Measurements from ENCODE around the gene HS6ST1.
A peak's percentile ranks its signal among the peaks of the same experiment; 100 is the strongest.

The HS6ST1 gene

DNA sequence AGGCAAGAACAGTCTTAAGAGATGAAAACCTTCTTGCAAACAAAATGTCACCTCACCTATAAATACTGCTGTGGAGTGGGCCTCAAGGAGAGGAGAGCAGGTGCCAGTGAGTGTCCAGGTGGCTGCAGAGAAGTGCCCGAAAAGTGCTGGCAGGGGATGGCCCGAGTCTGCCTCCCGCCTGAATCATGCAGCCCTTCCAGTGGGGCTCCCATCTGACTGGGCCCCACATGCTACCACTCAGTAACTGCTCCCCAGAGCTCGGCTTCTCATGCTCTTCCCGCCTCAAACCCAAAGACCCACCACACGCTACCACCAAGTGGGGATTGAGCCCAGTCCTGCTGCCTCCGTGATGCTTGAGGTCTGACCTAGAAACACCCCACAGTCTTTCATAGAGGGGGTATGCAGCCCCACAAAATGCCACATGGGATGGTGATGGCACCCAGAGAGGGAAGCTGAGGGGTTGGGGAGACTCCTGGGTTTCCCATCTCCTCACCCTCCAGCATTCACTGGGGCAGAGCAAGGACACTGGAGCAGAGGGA, 7.4 kb downstream of the HS6ST1 start:
- no peak for DNase-seq

DNA sequence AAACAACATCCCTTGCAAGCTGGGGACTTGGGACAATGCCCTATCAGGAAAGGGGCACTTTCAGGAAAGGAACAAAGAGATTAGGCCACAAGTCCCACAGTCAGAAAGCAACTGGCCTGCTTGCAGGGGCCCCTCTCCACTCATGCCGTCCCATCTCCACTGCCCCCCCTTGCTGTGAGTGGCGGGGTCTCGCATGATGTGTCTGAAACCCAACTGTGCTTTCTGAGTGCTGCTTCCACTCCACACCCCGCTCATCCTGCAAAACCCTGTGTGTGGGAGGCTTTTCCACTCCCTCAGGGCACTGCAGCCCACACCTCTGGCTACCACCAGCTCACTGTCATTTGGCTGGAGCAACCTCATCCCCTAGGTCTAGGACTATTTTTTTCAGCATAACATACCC, 7.9 kb downstream of the HS6ST1 start:
- DNase-seq, result no peak

DNA sequence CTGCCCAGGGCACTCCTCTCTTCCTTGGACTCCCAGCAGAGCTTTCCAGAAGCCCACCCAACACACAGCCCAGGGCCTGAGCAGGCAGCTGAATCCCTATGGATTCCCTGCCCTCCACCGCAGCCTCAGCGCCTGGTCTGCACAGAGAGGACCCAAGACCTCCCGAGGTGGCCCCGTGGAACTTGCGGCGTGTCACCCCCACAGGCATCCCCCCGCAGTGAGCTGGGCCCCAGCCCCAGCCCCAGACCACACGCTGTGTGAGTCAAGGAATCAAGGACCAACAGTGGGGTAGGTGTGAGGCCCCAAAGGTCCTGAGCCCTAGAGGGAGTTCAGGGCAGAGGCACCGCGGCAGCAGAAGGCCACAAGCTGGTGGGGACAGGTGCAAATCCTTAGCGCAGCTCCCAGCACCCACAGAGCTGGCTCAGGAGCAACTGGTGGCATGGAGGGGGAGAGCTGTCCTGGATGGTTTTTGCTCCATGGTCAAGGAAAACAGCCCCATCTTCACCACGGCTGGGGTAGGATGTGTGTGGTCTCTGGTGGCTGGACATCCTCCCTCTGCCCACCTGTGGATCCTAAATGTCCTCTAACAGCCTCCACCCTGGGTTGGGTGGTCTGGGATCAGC, 8.5 kb downstream of the HS6ST1 start:
- DNase-seq, result no peak

DNA sequence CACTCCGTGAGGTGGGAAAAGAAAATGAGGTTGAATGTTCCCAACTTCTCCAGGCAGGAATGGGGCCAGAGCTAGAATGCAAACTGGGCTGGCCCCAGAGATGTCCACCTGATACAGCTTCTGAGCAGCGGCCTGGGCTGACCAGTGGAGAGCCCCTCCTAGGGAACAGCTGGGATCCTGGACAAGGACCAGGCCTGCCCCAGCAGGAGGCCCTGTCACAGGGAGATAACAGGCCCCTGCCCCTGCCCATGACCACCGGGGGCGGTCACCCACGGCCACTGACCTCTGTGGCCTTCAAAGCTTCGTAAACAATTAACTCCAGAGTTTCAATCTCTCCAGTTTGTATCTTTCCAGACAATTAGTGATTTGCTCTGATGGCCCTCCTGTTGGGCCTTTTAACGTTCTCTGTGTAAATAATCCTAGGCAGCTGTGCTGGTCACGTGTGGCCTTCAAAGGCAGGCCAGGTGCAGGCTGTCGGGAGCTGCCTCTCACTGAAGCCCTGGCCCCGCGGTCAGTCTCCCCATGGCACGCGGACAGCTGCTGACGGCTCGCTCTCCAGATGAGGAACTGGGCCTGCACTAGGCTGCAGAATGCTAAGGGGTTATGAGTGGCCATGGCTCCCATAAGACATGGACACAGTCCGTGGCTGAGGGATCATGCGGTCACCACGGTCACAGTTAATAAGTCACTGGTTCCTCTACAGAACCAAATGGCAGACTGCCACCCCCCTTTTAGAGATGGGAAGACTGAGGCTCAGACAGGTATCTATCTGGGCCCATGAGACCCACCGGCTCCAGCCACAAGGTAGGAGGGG, 9.2 kb downstream of the HS6ST1 start:
- peak in 14 of 51 donors; percentile 8 to 57 (median 42) for DNase-seq

DNA sequence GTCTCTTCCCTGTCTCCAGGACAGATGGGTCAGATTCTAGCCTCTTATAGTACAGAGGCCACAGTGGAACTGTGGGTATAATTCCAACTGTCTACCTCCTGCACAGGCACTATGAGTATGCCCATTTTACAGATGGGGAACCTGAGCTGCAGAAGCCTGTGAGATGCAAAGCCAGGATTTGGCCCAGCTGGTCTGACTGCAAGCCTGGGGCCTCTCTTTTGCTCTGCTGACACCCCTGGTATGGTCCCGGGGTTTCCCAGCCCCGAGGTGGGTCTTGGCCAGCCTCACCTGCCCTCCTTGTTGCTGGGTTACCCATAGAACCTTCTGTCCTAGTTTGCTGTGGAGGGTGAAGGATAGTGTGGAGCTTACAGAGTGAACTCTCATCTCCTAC, 9.8 kb downstream of the HS6ST1 start:
- DNase-seq, result no peak

DNA sequence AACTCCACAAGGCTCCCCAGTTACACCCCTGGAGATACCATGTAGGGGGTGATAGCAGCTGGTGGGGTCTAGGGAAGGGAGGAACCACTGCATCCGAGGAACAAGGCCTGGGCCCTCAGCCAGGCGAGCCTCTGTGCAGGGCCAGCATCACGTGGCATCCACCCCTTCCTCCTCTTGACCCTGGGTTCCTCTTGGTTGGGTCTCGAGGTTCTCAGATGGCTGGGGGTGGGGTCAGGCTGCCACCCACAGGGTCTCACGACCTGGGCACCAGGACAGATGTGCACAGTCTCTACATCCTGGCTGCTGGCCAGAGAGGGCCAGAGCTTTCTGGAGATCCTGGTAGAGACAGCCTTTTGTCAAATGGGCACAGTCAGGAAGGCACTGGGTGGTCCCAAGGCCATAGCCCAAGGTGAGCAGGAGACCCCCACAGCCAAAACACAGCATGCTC, 10.4 kb downstream of the HS6ST1 start:
- peak in 7 of 51 donors; percentile 19 to 51 (median 40) for DNase-seq

DNA sequence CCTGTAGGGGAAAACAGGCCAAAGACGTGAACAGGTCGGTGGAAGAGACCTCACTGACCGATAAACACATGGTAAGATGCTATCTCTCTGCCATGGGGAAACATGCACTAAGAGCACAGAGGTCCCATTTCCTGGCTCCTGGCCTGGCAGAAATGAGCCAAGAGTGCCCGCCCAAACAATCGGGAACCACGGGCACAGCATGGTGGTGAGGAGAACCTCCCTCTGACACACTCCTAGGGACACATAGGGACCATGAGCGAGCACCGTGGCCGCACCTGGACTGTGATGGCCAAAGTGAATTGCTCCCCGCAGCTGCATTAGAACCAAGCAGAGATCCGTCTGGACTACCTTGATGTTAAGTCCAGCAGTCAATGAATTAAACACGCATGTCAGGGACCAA, 11.1 kb downstream of the HS6ST1 start:
- DNase-seq, result no peak

DNA sequence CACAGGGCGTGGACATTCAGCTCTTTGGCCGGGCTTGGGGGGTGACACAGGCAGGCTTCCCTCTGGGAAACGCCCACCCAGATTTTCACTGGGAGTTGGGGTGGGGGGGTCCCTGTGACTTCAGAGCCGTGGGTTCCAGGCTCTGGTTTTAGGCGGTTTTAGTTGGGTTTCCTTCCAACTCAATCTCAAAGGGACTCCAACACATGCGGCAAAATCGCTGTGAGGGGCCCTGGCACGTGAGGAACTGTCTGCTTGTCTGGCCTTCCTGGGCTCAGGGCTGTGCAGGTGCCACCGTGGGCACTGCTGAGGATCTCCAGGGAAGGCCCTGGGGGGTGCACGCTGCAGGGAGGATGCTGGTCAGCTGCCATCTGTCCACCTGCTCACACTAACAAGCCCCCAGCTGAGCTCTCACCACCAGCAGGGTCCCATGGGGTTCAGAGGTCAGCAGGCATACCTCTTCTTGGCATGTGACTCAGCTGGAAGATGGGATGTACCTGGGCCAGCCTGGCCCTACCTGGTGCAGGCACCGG, 11.7 kb downstream of the HS6ST1 start:
- no peak for DNase-seq

DNA sequence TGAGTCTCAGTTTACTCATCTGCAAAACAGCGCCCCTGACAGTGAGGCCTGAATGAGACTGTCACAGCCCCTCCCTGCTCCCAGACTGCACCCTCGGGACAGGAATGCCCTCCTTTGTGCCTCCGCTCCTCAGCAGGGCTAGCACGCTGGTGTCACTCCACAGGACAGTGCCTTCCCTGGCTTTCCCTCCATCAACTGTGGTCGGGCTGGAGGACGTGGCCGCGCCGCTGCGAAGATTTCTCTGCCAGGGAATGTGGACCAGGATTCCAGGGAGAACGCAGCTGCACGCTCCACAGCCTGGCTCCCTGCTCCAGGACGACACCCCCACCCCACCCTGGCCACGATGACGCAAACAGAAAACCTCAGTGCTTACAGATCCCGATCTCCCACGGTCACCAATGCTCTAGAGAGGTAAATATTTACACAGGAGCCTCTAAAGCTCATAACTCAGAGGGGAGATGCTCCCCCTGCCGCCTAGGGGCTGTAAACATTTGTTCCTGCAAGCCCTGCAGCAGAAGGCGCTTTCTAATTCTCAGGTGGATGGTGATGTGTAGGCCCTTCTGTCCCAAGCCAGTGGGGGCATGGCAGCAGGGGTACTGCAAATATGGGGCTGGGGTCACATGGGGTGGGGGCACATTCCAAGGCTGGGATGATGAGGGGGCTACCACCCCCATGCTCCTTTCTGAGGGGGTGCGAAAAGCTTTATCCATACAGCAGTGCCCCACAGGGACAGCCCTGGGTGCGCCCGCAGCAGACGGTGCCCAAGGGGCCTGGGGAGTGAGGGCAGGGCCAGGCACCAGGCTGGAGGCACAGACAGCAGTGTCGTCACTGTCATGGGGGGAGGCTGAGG, 12.4 kb downstream of the HS6ST1 start:
- peak in 2 of 51 donors; percentile 27 to 37 for DNase-seq

DNA sequence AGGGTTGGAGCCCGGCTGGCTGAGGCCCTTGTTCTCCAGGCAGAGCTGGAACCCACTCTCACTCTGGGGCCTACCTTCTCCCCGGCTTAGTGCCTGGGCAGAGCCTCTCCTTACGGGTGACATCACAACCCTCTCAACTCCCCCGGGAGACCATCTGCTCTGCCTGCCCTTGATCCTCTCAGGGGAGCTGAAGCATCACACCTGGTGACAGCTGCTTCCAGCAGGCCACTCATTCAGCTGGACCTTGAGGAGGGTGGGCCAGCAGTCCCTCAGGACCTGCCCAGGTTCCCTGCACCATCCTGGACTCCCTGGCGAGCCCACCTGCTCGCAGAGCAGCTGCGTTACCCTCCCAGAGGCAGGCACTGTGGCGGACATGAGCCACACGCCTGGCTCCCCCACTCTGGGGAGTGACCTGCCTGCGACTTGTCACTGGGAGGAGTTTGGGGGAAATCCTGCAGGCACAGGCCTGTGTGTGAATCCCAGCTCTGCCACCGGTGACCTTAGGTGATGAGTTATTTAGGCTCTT, 13.1 kb downstream of the HS6ST1 start:
- DNase-seq, result no peak

DNA sequence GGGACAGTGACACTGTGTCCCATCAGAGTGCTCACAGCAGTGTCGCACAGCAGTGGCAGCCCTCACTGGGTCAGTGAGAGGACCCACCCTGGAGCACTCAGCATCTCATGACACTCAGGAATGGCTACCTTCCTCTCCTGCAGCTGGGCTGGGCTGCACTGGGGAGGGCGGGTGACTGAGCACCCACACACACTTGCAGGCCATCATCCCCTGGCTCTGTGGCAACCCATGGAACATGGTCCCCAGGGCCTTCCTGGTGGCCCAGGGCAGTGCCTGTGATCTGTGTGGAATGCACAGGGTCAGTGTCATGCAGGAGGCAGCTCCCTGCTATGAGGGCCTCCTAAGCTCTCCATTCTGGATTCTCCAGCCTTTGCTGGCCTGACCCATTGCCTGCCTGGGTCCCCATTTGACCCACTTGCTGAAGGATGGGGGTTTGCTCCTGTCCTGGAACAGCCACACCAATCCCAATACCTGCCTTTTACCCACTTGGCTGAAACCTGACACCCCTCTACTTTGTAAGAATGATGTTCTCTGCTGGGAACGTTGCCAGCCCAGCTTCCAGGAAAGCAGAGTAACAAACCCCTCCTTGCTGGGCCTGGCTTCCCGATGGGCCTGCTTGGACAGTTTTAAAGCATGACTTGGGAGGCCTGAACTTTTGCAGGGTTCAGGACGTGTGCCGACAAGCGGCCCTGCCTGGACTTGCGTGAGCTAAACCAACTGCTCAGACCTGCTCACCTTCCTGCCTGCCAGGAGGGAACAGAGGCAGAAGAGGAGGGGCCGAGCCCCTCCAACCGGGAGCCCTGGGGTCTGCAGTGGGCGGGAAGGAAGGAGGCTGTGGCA, 13.7 kb downstream of the HS6ST1 start:
- DNase-seq, result peak in 24 of 51 donors; percentile 14 to 72 (median 45)

DNA sequence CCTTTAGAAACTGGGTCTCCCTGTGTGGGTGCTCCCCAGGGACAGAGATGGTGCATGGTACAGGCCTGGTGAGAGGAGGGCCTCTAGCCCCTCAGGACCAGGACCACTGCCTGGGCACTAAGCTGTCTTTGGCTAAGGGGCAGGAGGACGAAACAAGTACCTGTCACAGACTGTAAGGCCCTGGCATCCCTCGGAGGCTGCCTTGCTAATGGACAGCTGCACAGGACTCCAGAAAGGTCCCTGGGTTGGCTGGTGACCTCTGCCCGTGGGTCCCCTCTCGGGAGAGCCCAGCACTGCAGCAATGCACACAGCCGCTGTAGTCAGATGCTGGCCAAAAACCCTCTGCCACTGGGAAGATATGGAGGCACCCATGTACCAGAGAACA, 14.3 kb downstream of the HS6ST1 start:
- no peak for DNase-seq

DNA sequence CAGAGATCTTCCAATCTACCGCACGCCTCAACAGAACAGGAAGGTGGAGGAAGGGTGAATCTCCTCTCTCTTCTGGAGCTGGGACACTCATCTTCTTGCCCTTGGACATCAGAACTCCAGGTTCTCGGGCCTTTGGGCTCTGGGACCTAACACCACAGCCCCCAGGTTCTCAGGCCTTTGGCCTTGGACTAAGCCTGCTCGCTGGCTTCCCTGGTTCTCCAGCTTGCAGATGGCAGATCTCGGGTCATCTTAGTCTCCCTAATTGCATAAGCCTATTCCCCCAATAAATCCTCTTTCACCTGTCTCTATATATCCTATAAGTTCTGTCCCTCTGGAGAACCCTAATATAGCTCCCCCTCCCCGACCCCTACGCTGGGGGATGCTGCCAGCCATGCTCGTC, 14.8 kb downstream of the HS6ST1 start:
- DNase-seq, result no peak

DNA sequence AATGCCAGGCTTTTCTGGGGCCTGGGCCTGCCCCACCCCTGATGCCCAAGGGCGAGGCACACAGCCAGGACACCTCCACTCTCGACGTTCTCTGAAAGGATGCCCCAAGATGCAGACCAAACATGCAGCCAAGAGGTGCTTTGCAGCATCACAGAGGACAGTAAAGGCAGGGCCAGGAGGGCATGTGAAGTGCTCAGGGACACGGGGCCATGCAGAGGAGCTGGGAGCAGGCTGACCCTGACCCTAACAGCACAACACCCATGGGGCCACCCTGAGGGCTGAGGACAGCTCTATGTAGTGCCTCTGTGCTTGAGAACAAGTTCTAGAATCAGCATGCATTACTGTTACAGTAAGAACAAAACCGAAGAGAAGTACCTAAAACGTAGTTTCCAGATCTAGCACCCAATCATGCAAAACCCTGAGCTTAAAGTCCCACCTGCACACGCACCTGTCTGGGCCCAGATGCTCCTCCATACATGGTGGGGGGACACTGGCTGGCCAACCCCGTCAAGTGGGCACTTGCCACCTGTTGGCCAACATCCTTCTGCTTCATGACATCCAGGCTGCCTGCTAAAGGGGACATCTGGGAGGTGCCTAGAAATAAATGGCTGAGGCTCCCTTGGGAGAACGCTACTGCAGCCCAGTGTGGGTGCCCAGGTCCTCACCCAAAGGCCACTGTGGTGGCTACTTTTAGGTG, 15.4 kb downstream of the HS6ST1 start:
- no peak for DNase-seq

DNA sequence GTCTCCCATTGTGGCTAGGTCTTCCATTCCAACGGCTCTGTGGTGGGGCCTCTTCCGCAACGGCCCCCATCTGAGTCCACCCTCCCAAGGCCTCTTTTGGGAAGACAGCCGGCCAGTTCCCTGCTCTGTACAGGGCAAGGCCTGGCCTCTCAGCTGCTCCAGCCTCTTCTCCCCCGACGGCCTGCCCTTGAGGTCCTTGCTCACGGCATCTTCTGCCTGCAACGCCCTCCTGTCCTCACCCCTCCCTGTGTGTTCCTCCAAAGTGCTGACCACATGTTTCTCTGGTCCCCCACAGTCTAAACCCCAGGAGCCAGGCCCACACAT, 16.0 kb downstream of the HS6ST1 start:
- DNase-seq, result no peak

DNA sequence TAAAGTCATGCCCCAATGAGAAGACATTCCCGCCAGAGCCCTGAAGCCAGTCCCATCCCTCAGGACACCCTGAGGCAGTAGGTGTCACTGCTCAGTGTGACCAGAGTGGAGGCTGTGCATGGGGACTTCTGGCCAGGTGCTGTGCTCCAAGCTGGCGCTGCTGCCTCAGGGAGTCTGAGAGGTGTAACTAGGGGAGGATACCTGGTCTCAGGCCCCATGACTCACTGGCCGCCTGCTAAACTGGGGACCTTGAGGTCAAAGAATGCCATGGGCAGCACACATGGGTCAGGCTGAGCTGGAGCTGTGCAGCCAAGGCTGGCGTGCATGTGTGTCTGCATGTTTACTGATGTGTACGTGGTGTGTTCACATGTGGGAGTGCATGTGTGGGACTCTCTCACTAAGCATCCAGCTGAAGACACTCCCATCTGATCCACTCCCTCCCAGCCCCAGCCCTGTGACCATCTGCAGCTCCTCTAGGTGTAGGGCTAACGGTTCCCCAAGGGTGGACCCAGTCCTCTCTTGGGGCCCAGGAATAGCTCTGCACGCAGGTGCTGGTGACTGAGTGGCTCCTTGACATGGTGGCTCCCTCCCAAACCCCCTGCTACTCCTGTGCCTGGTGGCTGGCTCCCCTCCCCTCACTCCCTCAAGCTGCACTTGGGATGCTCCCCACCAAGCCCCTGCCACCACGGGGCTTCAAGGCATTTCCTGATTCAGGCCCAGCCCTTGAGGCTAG, 16.5 kb downstream of the HS6ST1 start:
- no peak for DNase-seq

DNA sequence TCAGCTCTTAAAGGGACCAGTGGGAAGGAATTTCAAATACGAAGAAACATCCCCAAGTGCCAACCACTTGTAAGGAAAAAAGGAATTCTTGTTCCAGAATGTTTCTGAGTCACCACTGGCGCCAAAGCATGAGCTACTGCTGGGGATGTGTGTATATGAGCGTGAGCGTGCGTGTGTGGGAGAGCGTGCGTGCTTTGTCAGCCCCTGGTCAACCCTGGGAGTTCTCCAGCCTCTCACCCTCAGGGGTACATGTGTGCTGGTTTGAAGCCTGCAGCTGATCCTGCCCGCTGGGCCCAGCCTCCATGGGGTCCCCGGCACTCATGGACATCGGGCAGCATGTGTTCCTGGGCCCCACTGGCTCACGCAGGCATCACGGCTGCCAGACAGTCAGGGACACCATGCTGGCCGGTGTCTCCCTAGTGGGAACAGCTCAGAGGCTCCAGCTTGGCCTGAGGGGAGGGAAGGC, 17.1 kb downstream of the HS6ST1 start:
- peak in 10 of 51 donors; percentile 18 to 75 (median 36) for DNase-seq

DNA sequence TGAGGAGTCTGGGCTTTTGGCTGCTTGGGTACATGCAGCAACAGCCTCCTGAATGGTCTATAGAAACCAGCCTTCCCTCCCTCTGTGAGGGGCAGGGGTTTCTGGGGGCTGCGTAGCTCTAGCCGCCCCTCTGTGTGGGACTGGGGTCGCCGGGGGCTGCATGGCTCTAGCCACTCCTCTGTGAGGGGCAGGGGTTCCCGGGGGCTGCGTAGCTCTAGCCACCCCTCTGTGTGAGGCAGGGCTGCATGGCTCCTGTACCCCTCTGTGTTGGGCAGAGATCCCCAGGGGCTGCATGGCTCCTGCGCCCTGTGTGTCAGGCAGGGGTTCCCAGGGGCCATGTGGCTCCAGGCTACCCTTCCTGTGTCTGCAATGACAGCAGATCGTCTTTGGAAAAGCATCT, 17.6 kb downstream of the HS6ST1 start:
- DNase-seq, result no peak

Data from hypothalamus (tissue), 51 donors.